Psoas muscle (tissue), 8 donors: ENCODE data around the gene AP3S1. TPM values are rescaled to one million over a fixed set of nuclear protein-coding genes. Genes with fewer than 3 reads are reported as not detected.

Source experiments
- ATAC-seq, 4 donors: fragments of 200-7000 bp; cut with Tn5 transposase; one replicate each; pipeline ENCODE4 v1.9.1; 2020; ENCODE audit warnings: moderate library complexity in 3 of 4, mild to moderate bottlenecking in 2 of 4
- DNase-seq, 2 donors: peaks; one replicate each; pipeline ENCODE4 v3.0.0-alpha.2; 2020
- H3K27ac ChIP-seq: fragments of 200-600 bp; one replicate; pipeline ENCODE4 v1.8.0; 2022
- H3K27me3 ChIP-seq, 3 donors: fragments of 200-600 bp in 1 of 3; one replicate each; pipeline versions ENCODE4 v1.6.1 to v1.8.0; 2013 to 2022; ENCODE audit warnings: low read length in 2 of 3, mild to moderate bottlenecking in 2 of 3, moderate library complexity in 1 of 3; ENCODE audit not compliant: insufficient read depth in 3 of 3
- H3K36me3 ChIP-seq, 2 donors: fragments of 200-600 bp in 1 of 2; one replicate each; pipeline versions ENCODE4 v1.6.1 to v1.8.0; 2013 to 2022; ENCODE audit warnings: low read depth in 1 of 2, mild to moderate bottlenecking in 1 of 2, moderate library complexity in 1 of 2; ENCODE audit not compliant: insufficient read depth in 1 of 2
- H3K4me1 ChIP-seq: fragments of 200-600 bp; one replicate; pipeline ENCODE4 v1.8.0; 2022
- H3K4me3 ChIP-seq: fragments of 200-600 bp; one replicate; pipeline ENCODE4 v1.8.0; 2022; ENCODE audit warnings: mild to moderate bottlenecking
- H3K9me3 ChIP-seq: fragments of 200-600 bp; one replicate; pipeline ENCODE4 v1.8.0; 2022
- WGBS, 3 donors: extraction: QIAGEN DNeasy Blood & Tissue Kit; methylation state at CpG; one replicate each; pipeline versions ENCODE4 v1.1.6 to v1.1.7; 2013; 5-methylcytosine and 5-hydroxymethylcytosine counted together
- intact Hi-C, 2 donors: fragments of 100-400 bp; cut with DNase I; formaldehyde crosslinking; loops; one replicate each; pipeline versions ENCODE4 v1.11.0 to v1.14.2; 2022
- long read RNA-seq, 2 donors: library from polyadenylated mRNA; unstranded; transcript quantifications; one replicate each; pipeline ENCODE4 v2.0.0, GENCODE V29; 2021
- polyA plus RNA-seq, 3 donors: library from polyadenylated mRNA; stranded (reverse); fragments of 200-250 nt; gene quantifications; one replicate each; pipeline ENCODE4 v1.2.3, GENCODE V29; 2013
- total RNA-seq, 4 donors: library from RNA; stranded (reverse); fragmentation: NEBNext Ultra II Directional in 2 of 4; extraction: Animal tissue kit (Norgen Biotek cat#: 25700) in 2 of 4; gene quantifications; one replicate each; pipeline versions ENCODE4 v1.2.1 to v1.2.4, GENCODE V29; 2021 to 2023
- TF ChIP-seq, protein P1 (sequence below): fragments of 200-600 bp; IDR thresholded peaks from one replicate; pipeline ENCODE4 v1.8.0; 2022; ENCODE audit warnings: antibody characterized with exemption
- donor health status: healthy with polysubstance abuse.
- donor health status: DM: no; HTN: no; CAD: no; lungs with moderate emphysema.
- donor health status: Bipolar disorder and iron deficiency.
- donor health status: healthy.
- donor health status: DM: yes; HTN: yes; CAD: no.
- donor health status: DM: no; HTN: no; CAD: no.
- donor health status: DM: no; HTN: no; CAD: no.
- donor health status: DM: yes; HTN: yes; CAD: no.

Gene AP3S1
- total RNA-seq = 10 to 100 TPM; 20.2 to 29.6 (median 26.3) TPM
- 10 to 100 TPM; 24.8 to 30.8 (median 29.9) TPM for polyA plus RNA-seq
- long read RNA-seq, donor 1, transcript AP3S1-201 (6 exons, 1,730 nt) = major isoform, 7 of 11 reads
- long read RNA-seq, donor 1, partial matches to known transcripts = 1 of 11 reads
- long read RNA-seq, donor 1, other reads (novel, unspliced or antisense) = 3 of 11 reads
- long read RNA-seq, donor 2, transcript AP3S1-201 (6 exons, 1,730 nt) = major isoform, 27 of 38 reads
- long read RNA-seq, donor 2, partial matches to known transcripts = 1 of 38 reads
- long read RNA-seq, donor 2, other reads (novel, unspliced or antisense) = 8 of 38 reads

DNA sequence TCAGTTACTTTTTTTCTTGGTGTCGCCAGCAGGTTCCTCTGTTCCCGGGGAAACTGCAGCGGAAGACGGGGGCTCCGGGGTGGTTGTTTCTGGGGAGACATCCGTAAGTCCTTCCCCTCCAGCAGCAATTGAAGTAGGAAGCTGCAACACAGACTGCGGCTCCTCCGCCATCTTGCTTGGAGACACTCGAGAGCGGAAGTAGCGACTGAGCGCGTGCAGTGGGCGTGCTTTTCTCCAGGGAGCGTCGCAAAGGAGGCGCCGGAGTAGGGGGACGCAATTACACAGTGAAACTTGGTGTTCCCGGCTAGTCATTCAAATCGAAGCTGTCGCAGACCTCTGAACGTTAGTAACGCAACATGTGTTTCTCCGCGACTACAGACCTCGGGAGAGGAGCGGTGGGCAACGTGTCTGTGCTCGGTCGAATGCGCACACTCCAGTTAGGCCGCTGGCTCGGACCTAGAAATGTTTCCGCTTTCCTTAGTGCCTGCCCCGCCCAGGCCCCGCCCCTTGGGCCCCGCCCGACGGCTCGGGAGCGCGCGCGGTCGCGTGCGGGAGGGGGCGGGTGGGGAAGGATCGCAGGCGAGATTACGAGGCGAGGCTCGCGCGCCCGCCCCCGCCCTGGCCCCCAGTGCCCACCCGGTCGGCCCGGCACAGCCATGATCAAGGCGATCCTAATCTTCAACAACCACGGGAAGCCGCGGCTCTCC, at the start of gene AP3S1, which contains the start of gene ATG12:
Gene AP3S1 (plus strand): TSS at position 554 of the 707 bp plus-strand sequence. CDS start 103 bp downstream, at position 657.
Gene ATG12 (minus strand): TSS at position 184 of the 707 bp plus-strand sequence. CDS start 13 bp downstream, at position 171.
- TF ChIP-seq, protein P1, sequence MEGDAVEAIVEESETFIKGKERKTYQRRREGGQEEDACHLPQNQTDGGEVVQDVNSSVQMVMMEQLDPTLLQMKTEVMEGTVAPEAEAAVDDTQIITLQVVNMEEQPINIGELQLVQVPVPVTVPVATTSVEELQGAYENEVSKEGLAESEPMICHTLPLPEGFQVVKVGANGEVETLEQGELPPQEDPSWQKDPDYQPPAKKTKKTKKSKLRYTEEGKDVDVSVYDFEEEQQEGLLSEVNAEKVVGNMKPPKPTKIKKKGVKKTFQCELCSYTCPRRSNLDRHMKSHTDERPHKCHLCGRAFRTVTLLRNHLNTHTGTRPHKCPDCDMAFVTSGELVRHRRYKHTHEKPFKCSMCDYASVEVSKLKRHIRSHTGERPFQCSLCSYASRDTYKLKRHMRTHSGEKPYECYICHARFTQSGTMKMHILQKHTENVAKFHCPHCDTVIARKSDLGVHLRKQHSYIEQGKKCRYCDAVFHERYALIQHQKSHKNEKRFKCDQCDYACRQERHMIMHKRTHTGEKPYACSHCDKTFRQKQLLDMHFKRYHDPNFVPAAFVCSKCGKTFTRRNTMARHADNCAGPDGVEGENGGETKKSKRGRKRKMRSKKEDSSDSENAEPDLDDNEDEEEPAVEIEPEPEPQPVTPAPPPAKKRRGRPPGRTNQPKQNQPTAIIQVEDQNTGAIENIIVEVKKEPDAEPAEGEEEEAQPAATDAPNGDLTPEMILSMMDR = no peak
- peaks cover 0 to 19% of the 10 kb centered on the region in 2 donors for H3K36me3 ChIP-seq
- intact Hi-C loops = loop anchor here (5.0 to 10.0 kb wide), 5 partner anchors 214 to 529 kb away; partner anchors contain the start of genes TMED7 (in 2 of the 2), COMMD10 (in 1 of the 2) and FEM1C (in 1 of the 2)
- peaks cover 53% of the 10 kb centered on the region for H3K4me1 ChIP-seq
- ATAC-seq (peak; percentile 95 to 96 (median 96)), DNase-seq (peak; percentile 92 to 95)
- peak within 1 kb of the TSS; percentile 87 for H3K4me3 ChIP-seq
- no peaks in the 10 kb centered on the region for H3K9me3 ChIP-seq
- H3K27ac ChIP-seq = peak within 1 kb of the TSS; percentile 96
- H3K27me3 ChIP-seq = no peaks in the 10 kb centered on the region
- WGBS, 3 donors = 8 to 19% (median 17%) methylated on average over 57 to 65 of the region's 65 CpGs

DNA sequence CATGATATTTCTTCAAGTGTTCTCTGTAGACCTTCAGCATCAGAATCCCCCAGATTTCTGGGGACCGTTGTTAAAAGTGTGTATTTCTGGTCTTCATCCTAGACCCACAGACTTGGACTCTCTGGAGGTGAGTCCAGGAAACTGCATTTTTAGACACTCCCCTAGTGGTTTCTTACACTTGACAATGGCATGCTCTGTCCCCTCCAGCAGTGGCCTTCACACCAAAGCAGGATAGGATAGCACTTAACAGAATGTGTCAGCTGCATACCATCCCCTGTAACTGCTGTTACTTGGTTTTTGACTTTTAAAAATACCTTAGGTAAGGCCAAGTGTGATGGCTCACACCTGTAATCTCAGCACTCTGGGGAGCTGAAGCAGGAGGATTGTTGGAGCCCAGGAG, 46.0 kb upstream of the AP3S1 start:
- no peaks in the 10 kb centered on the region for H3K36me3 ChIP-seq
- intact Hi-C loops = no loop called here
- H3K27me3 ChIP-seq = peaks cover 0 to 2% (median 0%) of the 10 kb centered on the region in 3 donors
- WGBS, 3 donors = 85 to 100% (median 89%) methylated on average over 1 of the region's 1 CpG
- no peaks in the 10 kb centered on the region for H3K4me1 ChIP-seq
- H3K9me3 ChIP-seq = no peaks in the 10 kb centered on the region
- TF ChIP-seq, protein P1 = no peak
- ATAC-seq (no peak), DNase-seq (no peak)
- H3K27ac ChIP-seq = no peak overlapping the region
- no peak overlapping the region for H3K4me3 ChIP-seq

DNA sequence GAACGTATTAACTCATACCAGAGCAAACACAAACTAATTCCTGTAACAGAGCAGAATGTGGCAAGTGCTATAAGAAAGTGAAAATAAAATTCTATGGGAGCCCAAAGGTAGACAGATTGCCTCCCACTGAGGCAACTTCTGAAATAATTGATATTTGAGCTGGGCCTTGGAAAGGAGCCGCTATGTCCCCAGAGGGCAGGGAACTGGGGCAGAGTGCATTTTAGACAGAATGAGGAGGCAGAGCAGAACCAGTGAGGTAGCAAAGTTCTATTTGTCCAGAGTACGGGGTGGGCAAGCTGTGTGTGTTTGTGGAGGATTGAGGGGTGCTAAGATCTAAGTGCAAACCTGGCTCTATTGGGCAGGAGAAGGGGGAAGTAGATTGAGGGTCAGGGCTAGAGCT, 45.1 kb upstream of the AP3S1 start:
- TF ChIP-seq, protein P1 = no peak
- Histone ChIP-seq H3K4me3 (no peak overlapping the region), H3K4me1 (no peaks in the 10 kb centered on the region), H3K27ac (no peak overlapping the region), H3K36me3 (no peaks in the 10 kb centered on the region), H3K27me3 (no peaks in the 10 kb centered on the region), H3K9me3 (no peaks in the 10 kb centered on the region)
- no peak for DNase-seq
- 78 to 86% (median 82%) methylated on average over 3 of the region's 3 CpGs for WGBS, 3 donors
- ATAC-seq = no peak
- intact Hi-C loops = no loop called here

DNA sequence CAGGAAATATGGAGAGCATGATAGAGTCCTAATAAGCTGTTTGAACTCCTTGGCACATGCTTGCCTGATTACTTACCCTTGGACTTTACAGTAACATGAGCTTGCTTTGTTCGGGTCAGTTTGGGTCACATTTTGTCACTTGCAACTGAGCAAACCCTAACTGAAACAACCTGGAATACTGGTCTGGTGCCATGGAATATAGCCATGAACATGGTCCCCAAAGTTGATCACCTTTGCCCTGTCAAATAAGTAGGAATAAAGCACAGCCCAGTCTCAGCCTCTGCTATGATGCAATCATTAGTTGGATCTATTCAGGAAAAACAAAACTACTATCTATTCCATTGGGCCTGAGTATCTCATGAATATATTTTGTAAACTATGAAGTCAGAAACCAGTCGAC, 43.5 kb upstream of the AP3S1 start:
- 52 to 58% (median 56%) methylated on average over 2 of the region's 2 CpGs for WGBS, 3 donors
- TF ChIP-seq, protein P1 = no peak
- no peaks in the 10 kb centered on the region for H3K4me1 ChIP-seq
- no peak for DNase-seq
- H3K27ac ChIP-seq = no peak overlapping the region
- no peaks in the 10 kb centered on the region for H3K36me3 ChIP-seq
- no peak overlapping the region for H3K4me3 ChIP-seq
- peak in 1 of 4 donors; percentile 44 for ATAC-seq
- H3K9me3 ChIP-seq = no peaks in the 10 kb centered on the region
- intact Hi-C loops = no loop called here
- H3K27me3 ChIP-seq = no peaks in the 10 kb centered on the region
